GM18508 (cell line): ENCODE results near the gene AMN.

ENCODE experiments used
- ATAC-seq: cut with Tn5 transposase; IDR thresholded peaks from one replicate; pipeline ENCODE4 v1.9.1; 2021; ENCODE audit warnings: moderate number of reproducible peaks; ENCODE audit not compliant: insufficient read depth, unreplicated experiment

Gene AMN

DNA sequence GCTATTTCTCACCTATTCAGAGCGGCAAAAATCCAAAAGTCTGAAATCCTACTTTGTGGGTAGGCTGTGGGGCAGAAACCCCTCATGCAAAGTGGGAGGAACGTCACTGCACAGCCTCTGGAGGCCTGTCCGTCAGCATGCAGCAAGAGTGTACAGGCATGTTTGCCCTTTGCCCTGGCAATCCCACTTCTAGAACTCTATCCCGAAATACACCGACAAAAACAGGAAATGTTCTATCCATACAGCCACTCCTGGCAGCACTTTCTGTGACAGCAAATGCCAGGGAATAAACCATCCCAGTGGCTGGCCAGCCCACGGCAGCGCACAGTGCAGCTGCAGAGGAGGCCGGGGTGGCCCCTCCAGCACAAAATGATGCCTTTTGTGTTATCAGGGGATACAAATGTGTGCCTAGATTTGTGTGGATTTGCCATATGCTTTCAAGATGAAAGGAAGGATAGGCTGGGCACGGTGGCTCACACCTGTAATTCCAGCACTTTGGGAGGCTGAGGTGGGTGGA is 39.7 kb downstream of the AMN start:
- no peak for ATAC-seq

DNA sequence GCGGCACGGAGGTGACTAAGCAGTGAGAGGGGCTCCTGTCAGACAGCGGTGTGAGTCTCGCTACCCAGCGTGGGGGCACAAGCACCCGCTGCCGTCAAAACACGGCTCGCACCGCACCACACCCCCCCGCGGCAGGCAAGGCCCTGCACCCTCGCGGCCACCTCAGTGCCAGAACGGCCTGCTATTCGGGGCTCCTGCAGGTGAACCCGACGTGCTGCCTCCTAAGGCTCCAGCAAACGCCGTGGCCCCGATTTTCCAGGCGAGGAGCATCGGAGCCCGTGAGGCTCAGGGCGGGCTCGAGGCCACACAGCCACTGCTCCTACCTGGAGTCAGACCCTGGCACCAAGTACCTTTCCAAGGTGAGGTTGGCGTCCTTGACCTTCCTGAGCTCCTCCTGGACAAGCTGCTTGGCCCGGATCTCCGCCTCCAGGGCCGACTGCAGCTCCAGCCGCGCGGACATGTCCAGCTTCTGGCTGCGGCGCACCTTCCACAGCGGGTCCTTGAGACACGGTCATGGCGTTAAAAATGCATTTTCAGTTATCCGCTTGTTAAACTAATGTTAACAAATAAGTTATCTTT is 41.8 kb downstream of the AMN start:
- no peak for ATAC-seq

DNA sequence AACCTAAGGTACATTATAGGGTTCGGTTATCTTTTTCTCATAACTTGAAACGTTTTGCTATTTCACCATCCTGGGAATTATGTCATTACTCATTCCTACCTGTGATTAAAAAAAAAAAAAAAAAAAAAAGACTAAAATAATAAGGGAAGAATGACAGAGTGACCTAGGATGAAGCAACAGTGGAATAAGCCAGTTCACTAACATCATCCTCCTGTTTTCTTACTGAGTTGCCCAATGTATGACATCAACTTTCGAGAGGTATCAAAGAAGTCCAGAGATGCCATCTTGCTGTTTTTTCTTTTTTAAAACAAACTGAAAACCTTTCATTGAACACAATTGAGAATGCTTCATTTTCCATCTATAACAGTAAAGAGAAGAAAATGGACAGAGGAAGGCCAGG is 42.8 kb downstream of the AMN start:
- no peak for ATAC-seq

DNA sequence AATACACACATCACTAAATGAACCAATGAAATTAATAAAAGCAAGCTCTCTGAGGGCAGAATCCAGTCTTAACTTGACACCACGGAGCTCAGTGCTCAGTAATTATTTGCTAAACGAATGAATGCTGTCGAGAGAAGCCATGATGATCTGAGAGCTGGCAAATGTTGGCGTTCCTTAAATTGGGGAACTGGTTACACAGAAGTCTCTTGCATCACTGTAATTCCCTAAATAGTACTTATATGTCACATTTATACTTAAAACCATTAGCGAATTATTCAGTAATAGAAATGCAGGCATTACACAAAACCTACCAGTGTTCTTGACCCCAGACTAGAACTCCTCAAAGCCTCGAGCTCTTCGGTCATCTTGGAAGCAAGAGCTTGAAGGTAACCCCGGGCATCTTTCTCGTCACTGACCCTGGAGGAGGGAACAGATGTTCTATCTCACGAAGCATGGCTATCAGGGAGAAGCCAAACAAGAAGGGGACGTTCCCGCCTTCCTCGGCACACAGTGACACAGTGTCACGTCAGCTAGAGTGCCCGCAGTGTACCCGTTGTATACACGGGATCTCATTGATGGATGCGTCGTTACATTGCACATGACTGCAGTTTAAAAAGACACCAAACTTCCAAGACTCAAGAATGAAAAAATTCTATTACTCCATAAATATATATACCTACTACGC is 43.6 kb downstream of the AMN start:
- ATAC-seq = no peak

DNA sequence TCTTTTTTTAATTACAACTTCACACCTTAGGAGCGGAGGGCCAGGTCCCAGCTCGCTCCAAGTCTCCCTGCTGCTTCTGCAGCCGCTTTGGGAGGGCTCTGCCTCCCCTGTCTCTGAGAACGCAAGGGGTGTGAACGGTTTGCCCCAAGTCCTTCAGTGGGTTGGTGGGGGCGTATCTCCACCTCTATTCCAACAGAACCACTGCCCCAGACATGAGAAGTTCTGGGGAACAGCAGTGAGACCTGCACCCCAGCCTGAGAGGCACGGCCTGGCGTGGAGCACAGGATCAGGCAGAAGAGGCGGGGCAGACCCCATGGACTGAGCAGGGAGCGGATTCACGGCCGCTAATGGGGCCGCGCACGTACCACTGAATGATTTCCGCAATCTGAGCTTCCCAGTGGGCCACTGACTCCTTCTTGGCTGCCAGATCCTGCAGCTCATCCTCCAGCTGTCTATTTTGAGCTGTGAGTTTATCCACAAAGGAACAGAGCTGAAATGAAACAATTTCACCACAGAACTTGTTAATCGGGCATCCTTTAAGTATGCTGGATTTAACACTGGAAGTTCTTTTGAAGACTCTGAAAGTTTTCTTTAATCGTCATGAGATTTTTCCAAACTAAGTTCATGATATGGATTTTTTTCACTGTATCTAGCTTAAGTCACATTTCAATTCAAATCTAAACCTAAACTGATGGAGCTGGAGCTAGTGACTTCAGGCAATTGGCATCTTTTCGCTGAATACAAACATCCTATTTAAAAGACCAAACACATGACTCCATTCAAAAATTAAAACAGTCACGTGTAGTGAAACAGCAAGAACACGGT is 44.4 kb downstream of the AMN start:
- ATAC-seq = no peak

DNA sequence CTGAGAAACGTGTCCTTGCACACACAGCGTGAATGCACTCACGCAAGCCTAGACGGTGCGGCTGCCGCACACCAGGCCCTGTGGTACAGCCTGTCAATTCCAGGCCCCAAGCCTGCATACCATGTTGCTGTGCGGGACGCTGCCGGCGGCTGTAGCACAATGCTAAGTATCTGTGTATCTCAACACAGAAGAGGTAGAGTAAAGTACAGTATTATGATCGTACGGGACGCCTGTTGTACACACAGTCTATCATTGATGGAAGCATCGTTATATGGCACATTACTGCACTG is 45.0 kb downstream of the AMN start:
- ATAC-seq = no peak

DNA sequence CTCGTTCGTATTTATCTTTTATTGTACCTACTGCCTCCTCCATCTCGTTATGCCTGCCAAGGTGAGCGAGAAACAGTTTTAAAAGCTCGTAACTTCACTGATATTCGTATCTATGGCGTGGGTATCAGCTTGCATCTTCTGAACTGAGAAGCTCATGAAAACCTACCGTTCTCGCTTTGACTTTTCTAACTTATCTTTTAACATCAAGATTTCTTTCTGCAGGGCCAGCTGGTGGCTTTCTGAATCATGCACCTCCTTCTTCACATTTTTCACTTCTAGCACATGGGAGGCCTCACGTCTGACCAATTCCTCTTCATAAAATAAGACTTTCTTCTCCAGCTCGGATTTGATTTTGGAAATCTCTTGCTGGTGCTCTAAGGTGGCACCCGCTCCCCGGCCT is 45.8 kb downstream of the AMN start:
- no peak for ATAC-seq

DNA sequence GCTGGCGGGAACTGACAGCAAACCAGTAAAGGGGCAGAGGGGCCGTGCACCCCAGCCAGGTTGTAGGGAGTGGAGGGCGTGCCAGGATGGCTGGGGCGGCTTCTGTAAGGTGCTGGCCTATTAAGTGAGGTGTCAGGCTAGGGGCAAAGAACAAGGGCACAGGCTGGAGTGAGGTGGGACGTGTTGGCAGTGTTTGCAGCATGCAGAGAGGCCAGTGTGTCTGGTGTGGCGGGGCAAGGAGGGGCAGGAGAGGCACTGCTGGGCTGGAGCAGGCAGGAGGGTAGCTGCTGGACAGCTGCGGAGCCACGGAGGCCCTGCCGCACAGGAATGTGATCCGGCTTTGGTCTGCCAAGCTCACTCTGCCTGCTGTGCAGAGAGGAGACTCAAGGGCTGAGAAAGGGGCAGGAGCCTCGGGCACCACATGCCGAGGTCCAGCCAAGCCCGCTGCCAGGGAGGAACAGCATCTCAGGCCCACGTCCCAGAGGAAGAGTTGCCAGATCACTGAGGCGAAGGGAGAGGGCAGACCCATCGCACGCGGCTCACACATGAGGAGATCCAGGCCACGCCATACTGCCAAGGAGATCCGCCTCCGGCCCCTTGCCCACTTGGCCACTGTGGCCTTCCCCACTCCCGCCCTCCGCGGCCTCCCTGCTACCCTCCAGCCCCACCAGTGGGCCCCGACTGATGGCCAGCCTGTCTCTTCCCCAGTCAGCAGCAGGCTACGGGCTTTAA is 46.8 kb downstream of the AMN start:
- ATAC-seq = no peak

DNA sequence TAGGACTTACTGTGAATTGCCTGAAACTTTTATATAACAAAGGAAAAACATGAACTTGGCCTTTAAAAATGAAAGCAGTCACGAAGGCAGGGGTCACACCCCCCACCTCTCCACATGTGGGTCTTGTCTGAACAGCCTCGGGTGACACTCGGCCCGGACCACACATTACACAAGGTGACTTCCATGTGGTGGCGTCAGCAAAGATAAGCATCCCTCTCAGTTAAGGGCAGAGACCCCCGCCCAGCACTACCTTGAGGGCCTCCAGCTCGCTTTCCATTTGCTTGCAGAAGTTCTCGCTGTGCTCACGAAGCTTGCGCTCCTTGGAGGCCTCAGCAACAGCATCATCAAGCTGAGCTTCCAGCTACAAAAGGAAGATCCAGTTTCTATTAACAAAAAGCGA is 47.4 kb downstream of the AMN start:
- ATAC-seq = no peak

DNA sequence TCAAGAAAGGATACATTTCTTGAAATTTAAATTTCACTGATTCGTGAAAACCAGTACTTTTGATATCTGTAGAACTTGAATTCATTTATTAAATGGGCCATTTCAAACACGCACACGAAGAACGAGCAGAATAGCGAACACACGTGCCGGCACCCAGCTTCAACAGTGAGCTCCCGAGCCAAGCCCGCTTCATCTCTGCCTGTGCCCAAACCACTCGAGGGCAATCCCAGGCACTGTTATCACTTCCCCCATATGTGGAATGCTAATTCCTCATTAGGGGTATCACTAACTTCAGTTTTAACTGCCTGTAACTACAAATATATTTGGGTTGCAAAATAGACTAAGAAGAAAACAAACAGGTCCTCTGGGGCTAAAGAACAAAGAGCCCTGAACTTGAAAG is 48.0 kb downstream of the AMN start:
- no peak for ATAC-seq

DNA sequence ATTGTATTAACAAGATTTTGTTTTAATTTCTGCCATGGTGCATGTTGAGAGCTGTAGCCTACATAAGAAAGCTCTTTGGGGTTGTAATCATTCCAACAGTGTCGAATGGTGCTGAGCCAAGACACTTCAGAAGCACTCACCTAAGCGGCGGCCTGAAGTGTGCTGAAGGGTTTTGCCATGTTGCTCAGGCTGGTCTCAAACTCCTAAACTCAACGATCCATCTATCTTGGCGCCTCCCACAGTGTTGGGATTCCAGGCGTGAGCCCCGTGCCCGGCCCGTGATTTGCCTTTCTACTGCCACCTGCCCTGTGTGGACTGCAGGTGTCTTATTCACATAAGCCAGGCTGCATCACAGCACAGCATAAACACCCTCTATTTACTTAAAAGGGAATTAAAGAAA is 48.9 kb downstream of the AMN start:
- no peak for ATAC-seq

DNA sequence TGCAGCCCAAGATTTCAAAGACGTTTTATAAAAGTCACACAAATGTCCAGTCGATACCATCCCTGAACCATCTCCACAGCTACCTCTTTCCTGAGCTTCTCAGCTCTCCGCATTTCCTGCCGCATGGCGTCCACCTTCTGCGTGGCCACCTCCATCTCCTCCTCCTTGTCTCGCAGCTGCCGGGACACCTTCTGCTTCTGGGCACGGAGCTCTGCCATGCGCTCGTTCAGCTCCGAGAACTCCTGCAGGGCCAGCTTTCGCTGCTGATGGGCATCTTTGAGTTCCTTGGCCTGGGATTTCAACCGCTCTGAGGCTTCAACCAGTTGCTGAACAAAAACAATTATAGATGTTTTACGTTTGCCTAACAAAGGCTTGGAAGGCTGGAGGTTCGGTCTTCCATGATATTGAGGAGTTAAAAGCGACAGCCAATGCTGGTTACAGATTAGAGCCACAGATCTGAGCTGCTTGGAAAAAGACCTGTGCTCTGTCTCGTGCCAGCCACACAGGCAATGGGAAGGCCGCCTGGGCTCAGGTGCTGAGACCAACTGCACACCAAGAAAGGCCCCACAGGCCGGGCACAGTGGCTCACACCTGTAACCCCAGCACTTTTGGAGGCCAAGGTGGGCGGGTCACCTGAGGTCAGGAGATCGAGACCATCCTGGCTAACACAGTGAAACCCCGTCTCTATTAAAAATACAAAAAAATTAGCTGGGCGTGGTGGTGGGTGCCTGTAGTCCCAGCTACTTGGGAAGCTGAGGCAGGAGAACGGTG is 49.6 kb downstream of the AMN start:
- ATAC-seq = no peak

DNA sequence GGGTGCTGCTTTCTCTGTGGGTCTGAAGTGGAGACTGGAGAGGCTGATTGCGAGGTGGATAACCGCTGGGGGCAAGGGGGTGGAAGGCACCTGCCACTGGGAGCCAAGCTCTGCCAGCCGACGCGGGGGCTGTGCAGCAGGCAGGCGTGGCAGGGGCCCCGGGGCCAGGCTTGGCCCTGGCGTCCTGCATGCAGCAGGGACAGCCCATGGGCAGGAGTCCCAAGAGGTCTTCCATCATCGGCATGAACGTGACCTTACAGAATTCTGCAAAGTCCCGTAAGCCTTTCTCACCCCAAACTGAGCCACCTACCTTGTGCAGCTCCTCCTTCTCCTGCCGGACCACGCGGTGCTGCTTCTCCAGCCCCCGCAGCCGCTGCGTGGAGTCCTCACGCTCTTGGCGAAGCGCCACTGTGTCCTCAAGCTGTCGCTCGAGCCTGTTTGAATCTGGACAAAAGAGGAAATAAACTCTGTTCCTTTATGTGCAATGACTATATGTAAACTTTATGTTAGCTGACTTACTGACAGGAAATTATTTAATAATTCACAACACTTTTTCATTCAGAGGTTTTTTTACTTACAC is 51.3 kb downstream of the AMN start:
- no peak for ATAC-seq

DNA sequence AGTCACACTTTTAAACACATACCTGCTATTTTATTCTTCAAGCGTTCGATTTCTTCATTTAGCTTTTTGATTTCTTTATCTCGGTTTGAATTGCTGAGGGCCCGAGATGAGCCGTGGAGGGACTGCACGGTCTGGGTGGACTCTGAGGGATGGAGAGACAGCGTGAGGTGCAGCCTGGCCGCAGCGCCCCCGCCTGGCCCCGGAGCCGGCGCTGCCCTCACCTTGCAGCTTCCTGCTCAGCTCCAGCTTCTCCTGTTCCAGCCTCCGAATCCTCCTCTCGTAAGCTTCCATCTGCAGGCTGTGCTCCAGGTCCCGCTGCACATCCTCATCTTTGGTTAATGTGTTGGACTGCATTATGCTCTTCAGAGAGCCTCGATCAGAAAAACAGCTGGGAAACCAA is 53.2 kb downstream of the AMN start:
- ATAC-seq = no peak

DNA sequence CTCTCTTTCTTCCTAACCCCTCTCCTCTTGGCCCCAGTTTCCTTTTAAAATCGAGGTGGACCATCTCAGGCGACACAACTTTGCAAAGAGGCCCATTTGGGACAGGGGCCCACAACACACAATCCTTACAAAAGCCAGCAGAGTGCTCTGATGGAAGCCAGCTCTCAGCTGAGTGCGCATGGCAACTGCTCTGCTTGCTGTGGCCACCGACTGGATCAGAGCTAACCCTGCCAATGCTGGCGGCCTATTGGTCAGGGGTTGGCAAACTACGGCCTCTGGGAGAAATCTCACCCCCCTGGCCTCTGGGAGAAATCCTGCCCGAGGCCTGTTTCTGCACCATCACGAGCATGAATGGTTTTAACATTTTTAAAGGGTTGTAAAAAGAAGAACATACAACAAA is 55.0 kb downstream of the AMN start:
- no peak for ATAC-seq

DNA sequence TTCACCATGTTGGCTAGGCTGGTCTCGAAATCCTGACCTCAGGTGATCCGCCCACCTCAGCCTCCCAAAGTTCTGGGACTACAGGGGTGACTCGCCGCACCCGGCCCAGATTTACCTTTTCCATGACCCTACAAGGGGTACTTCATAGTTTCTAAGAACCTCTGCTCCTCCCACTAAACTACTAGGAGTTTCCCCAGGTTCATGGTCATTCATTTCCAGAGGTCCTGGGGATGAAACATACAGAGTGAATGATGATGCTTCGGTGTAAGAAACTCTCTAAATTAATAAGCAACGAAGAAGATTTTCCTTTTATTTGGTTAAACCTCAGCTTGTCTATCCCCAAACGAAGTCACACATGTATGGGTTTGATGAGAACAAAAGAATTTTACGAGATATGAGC is 56.9 kb downstream of the AMN start:
- ATAC-seq = no peak

DNA sequence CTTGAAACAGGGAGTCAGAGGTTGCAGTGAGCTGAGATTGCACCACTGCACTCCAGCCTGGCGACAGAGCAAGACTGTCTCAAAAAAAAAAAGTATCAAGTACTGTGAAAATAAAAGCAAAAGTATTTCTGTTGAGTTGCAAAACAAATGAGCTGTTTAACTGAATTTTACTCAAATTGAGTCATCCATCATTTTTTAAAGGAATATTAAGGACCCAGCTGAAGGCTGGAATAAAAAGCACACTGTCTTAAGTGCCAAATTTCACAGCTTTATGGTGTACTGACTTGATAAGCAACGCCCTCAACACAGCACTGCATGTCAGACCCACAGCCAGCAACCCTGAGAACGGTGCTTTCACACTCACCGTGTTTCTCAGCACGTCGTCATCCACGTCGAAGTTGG is 57.9 kb downstream of the AMN start:
- no peak for ATAC-seq
